SK-N-DZ (cell line): Measurements from ENCODE around the gene ABHD16A. TPM values are rescaled to one million over a fixed set of nuclear protein-coding genes. Genes with fewer than 3 reads are reported as not detected.

Experiments used
- DNase-seq: peaks from one replicate; pipeline ENCODE4 v3.0.0-alpha.2; 2015; ENCODE audit warnings: low spot score
- polyA plus RNA-seq, 2 experiments: library from polyadenylated mRNA; depleted of rRNA; stranded (reverse); fragments of >200 nt; gene quantifications; 2 replicates each; pipeline ENCODE4 v1.2.3, GENCODE V29; 2014

Gene ABHD16A
- polyA plus RNA-seq (2014; cell fraction: cytosol; rRNA removed) = 38.7 and 42.4 TPM in 2 replicates
- polyA plus RNA-seq (2014; cell fraction: nucleus; rRNA removed) = 188 and 201 TPM in 2 replicates

DNA sequence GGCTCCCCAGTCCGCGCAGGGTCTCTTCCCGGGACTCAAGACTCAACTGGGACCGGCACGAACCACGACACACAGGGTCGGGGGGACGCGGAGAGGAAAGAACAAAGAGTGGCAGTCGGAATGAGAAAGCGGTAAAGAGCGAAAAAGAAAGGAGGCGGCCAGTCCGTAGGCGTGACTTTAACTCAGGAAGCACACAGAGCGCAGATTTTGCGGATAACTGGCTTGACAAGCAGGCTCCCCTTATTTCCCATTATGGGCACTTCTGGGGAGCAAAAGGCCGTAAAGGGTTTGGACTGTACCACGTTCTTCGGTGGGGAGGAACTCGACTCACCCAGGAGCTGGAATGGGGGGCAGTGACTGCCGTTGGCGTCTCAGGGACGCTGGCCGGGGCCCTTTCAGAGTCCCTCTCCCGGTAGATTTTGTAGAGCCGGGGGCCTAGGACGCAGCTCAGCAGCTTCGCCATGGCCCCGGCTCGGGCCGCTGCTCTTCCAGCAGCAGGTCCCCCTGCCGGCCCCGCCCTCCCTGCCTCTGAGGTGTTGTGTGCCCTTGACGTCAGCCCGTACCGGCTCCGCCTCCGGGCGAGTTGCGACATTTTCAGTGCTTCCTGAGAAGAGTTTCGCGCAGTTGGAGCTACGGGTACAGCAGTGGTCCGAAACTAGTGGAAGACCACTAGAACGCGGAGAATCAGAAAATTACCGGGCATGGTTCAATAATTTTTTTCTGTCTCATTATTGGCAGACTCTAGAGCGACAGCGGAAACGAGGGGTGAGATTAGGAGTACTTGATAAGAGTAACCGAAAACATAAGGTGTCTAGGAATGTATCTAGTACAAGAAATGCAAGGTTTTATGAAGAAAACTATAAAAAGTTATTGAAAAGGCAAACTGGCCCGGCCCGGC, at the start of gene ABHD16A:
ABHD16A (minus strand) TSS at position 506 of the 898 bp plus-strand sequence; CDS start at position 463, 43 bp downstream.
- peak; percentile 97 for DNase-seq

DNA sequence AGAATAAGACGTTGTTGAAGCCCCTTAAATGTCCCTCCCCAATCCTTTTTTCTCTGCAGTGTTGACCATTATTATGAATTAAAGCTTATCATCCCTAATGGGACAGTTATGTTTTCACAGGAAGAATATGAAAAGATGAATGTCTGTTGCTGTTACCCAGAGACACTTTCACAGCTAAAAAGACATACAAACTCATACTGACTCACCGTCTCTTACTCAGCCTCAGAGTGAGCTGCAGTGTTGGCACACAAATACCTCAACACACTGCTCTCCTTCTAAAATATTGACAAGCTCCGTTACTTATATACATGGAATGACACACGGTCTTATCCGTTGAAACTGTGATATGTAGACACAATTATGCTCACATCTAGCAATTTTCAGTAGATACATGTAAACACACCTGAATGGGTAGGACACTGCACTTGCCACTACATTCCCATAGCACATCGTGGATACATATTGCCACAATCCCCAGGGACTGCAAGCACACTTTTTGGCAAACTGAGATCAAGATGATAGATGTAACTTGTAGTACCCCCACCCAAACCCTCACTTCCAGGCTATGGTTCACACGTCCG, 49.7 kb upstream of the ABHD16A start:
- no peak for DNase-seq

DNA sequence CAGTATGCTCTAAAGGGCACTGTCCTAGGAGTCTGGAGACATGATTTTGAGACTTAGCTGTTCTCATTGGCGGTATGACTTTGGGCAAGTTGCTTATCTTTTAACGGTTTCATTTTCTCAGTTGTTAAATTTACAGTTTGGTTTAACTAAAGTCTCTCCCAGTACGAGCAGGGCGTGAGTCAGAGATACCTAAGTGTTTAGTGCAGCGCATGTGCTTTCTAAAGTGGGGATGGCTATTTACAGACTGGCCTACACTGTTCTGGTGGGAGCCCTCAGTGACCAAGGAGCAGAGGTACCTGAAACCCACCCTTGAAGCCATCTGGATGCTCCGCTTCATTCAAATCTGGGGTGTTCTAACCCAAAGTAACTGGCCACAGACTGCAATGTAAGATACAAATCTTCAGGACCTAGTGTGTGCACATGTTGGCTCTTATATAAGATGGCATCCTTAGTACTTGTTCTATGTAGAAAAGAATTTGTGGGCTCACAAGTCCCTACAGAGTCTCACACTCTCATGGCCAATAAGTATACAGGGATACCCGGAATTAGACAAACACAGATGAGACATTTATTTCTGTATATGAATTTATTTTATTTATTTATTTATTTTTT, 47.4 kb upstream of the ABHD16A start:
- no peak for DNase-seq

GRCh38 chr6:31749301-31750036, 46.3 kb upstream of the ABHD16A start:
- DNase-seq = no peak

- DNase-seq = no peak
Measured at GRCh38 chr6:31744422-31744821, 41.3 kb upstream of the ABHD16A start.

GRCh38 chr6:31742894-31743293, 39.8 kb upstream of the ABHD16A start:
- no peak for DNase-seq

- no peak for DNase-seq
Measured at GRCh38 chr6:31741815-31742214, 38.7 kb upstream of the ABHD16A start.

GRCh38 chr6:31740397-31741223, 37.5 kb upstream of the ABHD16A start:
- DNase-seq = no peak

DNA sequence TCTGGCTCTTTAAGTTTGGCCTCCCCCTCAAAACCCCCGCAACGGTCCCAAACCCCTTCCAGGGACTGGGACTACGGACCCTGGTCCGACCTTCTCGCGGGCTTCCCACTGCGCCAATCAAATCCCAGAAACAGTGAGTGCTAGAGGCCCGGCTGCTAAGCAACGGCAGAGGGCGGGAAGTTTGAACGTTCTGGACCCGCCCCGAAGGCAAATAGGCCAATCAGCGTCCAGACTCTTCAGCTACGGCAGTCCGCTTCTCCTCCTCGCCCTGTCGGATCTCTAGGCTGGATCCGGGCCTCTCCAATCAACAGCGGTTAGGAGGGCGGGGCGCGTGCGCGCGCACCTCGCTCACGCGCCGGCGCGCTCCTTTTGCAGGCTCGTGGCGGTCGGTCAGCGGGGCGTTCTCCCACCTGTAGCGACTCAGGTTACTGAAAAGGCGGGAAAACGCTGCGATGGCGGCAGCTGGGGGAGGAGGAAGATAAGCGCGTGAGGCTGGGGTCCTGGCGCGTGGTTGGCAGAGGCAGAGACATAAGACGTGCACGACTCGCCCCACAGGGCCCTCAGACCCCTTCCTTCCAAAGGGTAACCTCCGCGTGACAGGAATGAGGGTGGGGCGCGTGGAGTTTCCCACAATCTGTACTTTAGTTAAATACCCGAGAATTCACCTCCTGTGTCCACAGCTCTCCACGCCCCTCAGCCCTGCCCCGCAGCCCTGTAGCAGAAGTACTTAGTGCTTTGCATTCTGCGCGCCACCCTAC, 36.7 kb upstream of the ABHD16A start, which contains the start of gene MSH5:
MSH5 (plus strand) TSS at position 367 of the 758 bp plus-strand sequence. CDS start 462 bp downstream, outside the sequence.
- DNase-seq = peak; percentile 97

- no peak for DNase-seq
Measured at GRCh38 chr6:31737991-31738979, 35.2 kb upstream of the ABHD16A start.

DNA sequence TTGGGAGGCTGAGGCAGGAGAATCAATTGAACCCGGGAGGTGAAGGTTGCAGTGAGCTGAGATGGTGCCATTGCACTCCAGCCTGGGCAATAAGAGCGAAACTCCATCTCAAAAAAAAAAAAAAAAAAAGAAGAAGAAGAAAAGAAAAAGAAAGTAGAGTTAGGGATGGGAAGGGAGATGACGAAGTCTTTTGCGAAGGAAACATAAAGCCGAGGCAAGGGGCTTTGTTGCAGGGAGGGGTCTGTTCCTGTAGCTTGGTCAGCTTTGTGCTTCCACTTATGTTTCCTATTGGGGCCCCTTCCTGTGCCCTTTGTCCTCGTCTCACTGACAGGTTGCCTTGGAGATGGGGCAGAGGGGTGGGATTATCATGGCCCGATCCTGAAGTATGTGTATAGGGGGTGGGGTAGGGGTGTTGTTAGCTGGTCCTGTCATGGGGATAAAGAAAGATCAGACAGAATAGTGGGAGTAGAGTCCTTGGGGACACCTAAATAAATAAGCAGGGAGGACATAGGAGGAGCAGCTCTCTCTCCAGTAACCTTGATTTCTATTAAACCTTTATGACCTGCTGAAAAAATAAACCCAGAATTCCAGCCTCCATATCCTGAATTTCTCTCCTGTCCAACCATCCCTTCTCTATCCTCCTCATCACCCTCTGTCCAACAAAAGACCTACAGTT, 34.3 kb upstream of the ABHD16A start:
- DNase-seq = no peak

GRCh38 chr6:31736768-31737314, 33.7 kb upstream of the ABHD16A start:
- no peak for DNase-seq

- peak; percentile 59 for DNase-seq
Measured at GRCh38 chr6:31736021-31736767, 33.1 kb upstream of the ABHD16A start, which contains the start of gene CLIC1. CLIC1 (minus strand) TSS chr6:31736530; CDS start chr6:31736300, 230 bp downstream.

GRCh38 chr6:31734821-31735406, 31.8 kb upstream of the ABHD16A start:
- no peak for DNase-seq

DNA sequence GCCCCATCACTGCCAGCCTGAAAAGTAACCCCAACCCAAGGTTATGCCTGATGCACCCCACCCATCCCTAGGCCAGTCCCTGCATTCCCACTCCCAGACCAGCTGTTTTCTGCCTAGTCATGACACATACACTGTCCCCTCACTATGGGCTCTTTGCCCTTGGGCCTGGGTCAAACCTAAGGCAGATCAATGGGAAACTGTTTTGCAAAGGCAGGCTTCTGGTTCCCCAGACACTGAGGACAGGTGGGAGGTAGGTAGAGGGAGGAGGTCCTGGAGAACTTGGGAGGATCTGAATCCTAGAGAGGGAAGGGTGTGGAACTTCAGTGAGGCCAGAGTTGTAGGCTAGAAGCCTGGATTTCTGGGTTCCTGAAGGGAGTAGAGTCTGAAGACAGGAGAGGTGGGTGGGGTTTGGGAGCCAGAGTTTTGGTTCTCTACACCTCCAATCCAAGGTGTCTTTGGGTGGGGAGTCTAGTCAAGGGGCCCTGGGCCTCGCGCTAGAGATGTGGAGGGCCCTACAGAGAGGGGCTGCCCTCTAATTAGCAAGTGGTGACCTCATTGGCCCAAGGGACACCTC, 31.2 kb upstream of the ABHD16A start:
- DNase-seq = no peak

DNA sequence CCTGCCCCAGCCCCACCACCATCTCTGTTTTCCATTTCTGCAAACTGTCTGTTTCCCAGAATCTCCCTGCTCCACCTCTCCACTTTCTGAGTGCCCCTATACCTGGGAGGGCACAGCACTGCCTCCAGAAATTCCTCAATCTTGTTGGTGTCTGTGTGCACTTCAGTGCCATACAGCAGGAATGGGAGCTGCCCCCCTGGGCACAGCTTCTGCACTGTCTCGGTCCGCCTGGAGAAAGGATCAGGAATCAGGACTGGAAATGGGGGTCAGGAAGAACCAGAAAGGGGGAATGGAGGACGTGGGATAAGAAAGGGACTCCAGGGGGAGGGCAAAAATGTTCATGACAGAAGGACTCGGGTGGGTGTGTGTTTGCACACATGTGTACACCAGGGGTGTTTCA, 30.6 kb upstream of the ABHD16A start:
- DNase-seq = no peak
